GM12875 (cell line): ENCODE results near the gene KIF26B.
"Not testable (repeated sequence)": the region's sequence is repeated elsewhere in the genome, so short reads cannot be mapped to it uniquely, and the experiment has no call there.

Source experiments
- H3K4me3 ChIP-seq: one replicate; pipeline ENCODE4 v1.5.1; 2011; ENCODE audit warnings: low read depth, low read length, control low read depth
- CTCF ChIP-seq: IDR thresholded peaks from 2 replicates; pipeline ENCODE4 v1.5.1; 2011; ENCODE audit warnings: low read depth, mild to moderate bottlenecking, control low read depth, inconsistent platforms, low read length, moderate library complexity, borderline replicate concordance; ENCODE audit not compliant: insufficient read depth

The KIF26B gene

DNA sequence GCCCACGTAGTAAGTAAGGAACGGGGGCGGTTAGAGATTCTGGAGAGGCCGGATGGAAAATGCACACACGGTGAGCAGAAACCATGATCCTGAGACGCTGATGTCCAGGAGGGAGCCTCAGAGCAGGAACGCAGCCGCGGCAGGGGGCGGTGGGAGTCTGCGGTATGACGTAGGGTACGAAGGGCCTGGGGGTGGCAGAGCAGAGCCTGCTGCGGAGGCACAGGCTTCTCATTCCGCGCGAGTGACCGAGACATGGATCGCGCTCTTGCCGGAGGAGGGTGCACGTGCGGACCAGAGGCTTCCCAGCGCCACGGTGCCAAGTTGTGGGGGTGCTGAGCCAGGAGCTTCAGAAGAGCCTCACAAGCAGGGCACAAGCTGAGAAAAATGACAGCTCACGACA, 176.2 kb downstream of the KIF26B start:
- no peak for TF ChIP-seq CTCF
- H3K4me3 ChIP-seq, result no peak overlapping the region

DNA sequence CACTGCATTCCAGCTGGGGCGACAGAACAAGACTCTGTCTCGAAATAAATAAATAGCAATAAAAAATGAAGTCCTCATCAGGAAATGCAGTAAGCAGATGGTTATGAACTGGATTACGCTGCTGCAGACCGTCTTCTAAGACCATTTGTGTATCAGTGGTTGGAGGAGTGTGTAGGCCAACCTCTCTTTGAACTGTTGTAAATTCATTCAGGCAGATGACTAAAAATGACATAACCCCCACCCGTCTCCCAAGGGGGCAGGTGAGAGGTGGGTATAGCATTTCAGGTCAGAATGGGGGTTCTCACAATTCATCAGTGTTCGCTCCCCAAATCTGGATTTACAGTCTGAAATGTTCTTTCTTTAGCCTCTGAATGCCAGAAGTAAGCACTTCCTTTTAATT, 177.3 kb downstream of the KIF26B start:
- no peak overlapping the region for H3K4me3 ChIP-seq

GRCh38 chr1:245332513-245332912, 177.7 kb downstream of the KIF26B start:
- TF ChIP-seq CTCF, result no peak
- no peak overlapping the region for H3K4me3 ChIP-seq

More for the DNA sequence above, 177.3 kb downstream of the KIF26B start:
- TF ChIP-seq CTCF, result no peak

DNA sequence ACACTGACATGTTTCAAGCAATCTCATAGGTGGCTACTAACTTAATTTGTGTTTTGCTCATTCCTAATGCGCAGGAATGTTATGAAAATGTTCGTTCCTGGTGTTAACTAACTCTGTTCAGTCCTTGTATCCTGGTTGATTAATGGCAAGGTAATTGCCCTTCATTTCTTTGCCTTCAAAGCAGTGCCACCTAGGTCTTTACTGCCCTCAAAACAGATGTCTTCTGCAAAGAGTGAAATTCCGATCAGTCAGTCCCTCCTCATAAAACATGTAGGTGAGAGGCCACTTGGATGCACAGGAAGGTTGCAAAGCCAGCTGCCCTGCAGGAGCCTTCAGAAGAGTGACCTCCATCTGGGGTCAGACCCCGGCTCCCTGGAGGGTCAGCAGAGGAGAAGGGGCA, 179.4 kb downstream of the KIF26B start:
- TF ChIP-seq CTCF, result no peak
- H3K4me3 ChIP-seq, result no peak overlapping the region

GRCh38 chr1:245334827-245335490, 180.2 kb downstream of the KIF26B start:
- no peak overlapping the region for H3K4me3 ChIP-seq
- no peak for TF ChIP-seq CTCF

GRCh38 chr1:245335684-245336083, 180.9 kb downstream of the KIF26B start:
- not testable (repeated sequence) for H3K4me3 ChIP-seq

DNA sequence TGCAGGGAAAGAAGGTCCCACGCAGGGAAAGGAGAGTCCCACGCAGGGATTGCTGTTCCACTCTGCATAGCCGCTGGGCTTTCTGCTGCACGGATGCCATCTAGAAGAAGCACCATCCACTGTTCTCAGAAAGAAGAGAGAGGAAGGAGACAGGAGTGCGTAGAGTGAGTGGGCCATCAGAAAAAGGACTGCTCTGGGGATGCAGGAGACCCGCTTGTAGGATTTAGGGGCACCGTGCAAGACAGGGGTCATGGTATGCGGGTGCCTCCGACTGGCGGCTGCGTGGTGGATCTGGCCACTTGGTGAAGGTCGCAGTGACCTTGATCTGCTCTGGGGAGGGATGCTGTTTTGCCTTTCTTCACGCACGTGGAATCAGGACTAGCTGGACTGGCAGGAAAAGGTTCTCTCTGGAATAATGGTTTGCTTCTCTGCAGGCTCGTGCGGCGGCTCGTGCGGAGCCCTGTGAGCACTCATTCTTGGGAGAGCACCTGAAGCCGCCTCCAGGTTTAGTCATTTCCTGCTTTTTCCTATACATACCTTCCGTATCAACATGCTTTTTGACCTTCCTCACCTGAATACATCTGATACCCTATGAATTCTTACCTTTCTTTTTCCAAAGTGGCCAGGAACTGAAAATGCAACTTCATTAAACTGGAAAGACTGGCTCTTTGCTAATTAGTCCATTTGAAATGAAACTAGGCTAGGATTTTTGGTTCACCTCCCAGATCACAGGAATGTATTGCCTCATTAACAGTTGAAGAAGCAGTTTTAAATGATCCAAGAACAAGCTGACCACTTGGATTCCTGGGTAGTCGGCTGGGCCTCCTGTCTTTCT, 181.6 kb downstream of the KIF26B start:
- no peak for TF ChIP-seq CTCF
- no peak overlapping the region for H3K4me3 ChIP-seq

GRCh38 chr1:245336984-245337355, 182.2 kb downstream of the KIF26B start:
- not testable (repeated sequence) for H3K4me3 ChIP-seq
